Type B pancreatic cell (in vitro differentiated cells): ENCODE measurements around the gene NFKBIB. TPM values are rescaled to one million over a fixed set of nuclear protein-coding genes. Genes with fewer than 3 reads are reported as not detected.
"Not testable (repeated sequence)": the region's sequence is repeated elsewhere in the genome, so short reads cannot be mapped to it uniquely, and the experiment has no call there.

Source experiments
- DNase-seq: peaks from one replicate; pipeline ENCODE4 v3.0.0; 2021; ENCODE audit warnings: mixed read lengths; ENCODE audit not compliant: unreplicated experiment; ENCODE audit errors: extremely low spot score
- H3K27ac Mint-ChIP-seq: 2 replicates; pipeline ENCODE4 v1.8.0; 2021; ENCODE audit warnings: mild to moderate bottlenecking, mixed read lengths
- H3K27me3 Mint-ChIP-seq: 2 replicates; pipeline ENCODE4 v1.8.0; 2021; ENCODE audit warnings: mixed read lengths
- H3K36me3 Mint-ChIP-seq: 2 replicates; pipeline ENCODE4 v1.8.0; 2021; ENCODE audit warnings: mixed read lengths
- H3K4me1 Mint-ChIP-seq: one replicate; pipeline ENCODE4 v1.8.0; 2021; ENCODE audit warnings: mixed read lengths; ENCODE audit not compliant: unreplicated experiment
- H3K4me3 Mint-ChIP-seq: 2 replicates; pipeline ENCODE4 v1.8.0; 2021; ENCODE audit warnings: mild to moderate bottlenecking, mixed read lengths
- H3K9me3 Mint-ChIP-seq: 2 replicates; pipeline ENCODE4 v1.8.0; 2021; ENCODE audit warnings: mixed read lengths
- CTCF ChIP-seq: fragments of 200-600 bp; sonication (generic); conservative IDR thresholded peaks from 2 replicates; pipeline ENCODE4 v1.5.0; 2021; ENCODE audit warnings: antibody characterized with exemption, mild to moderate bottlenecking
- total RNA-seq: library from RNA; stranded (reverse); gene quantifications from 2 replicates; pipeline ENCODE4 v1.2.1, GENCODE V29; 2021; ENCODE audit warnings: low replicate concordance

The NFKBIB gene
- total RNA-seq, 1 donor from 2014 or later, result 13.7 TPM

GRCh38 chr19:38852231-38853044 is 47.3 kb upstream of the NFKBIB start:
- Mint-ChIP-seq H3K27me3 (no peaks in the 10 kb centered on the region), H3K36me3 (peaks cover 12% of the 10 kb centered on the region), H3K4me1 (peaks cover 17% of the 10 kb centered on the region), H3K4me3 (peak overlapping the region; percentile 95), H3K9me3 (no peaks in the 10 kb centered on the region), H3K27ac (peak overlapping the region; percentile 96)
- TF ChIP-seq CTCF, result no peak
- peak; percentile 78 for DNase-seq

- Mint-ChIP-seq H3K27me3 (no peaks in the 10 kb centered on the region), H3K4me1 (peaks cover 11% of the 10 kb centered on the region), H3K9me3 (no peaks in the 10 kb centered on the region), H3K36me3 (peaks cover 9% of the 10 kb centered on the region), H3K4me3 (peak overlapping the region; percentile 95), H3K27ac (peak overlapping the region; percentile 96)
- DNase-seq, result no peak
- TF ChIP-seq CTCF, result no peak
Observed at GRCh38 chr19:38853214-38853613, 46.6 kb upstream of the NFKBIB start.

- not testable (repeated sequence) for DNase-seq, H3K27me3 Mint-ChIP-seq
Observed at GRCh38 chr19:38854961-38855360, 44.8 kb upstream of the NFKBIB start.

GRCh38 chr19:38855751-38856150 is 44.0 kb upstream of the NFKBIB start:
- not testable (repeated sequence) for H3K27me3 Mint-ChIP-seq, DNase-seq, H3K27ac Mint-ChIP-seq, H3K9me3 Mint-ChIP-seq, H3K4me3 Mint-ChIP-seq, H3K36me3 Mint-ChIP-seq
- H3K4me1 Mint-ChIP-seq, result peaks cover 16% of the 10 kb centered on the region

More at GRCh38 chr19:38854961-38855360, 44.8 kb upstream of the NFKBIB start:
- not testable (repeated sequence) for H3K9me3 Mint-ChIP-seq, H3K4me3 Mint-ChIP-seq, H3K36me3 Mint-ChIP-seq, H3K27ac Mint-ChIP-seq
- H3K4me1 Mint-ChIP-seq, result peaks cover 15% of the 10 kb centered on the region

GRCh38 chr19:38856813-38857212 is 43.0 kb upstream of the NFKBIB start:
- Mint-ChIP-seq H3K27ac (no peak overlapping the region), H3K9me3 (no peaks in the 10 kb centered on the region), H3K27me3 (no peaks in the 10 kb centered on the region), H3K36me3 (no peaks in the 10 kb centered on the region), H3K4me3 (peak overlapping the region; percentile 54), H3K4me1 (peaks cover 19% of the 10 kb centered on the region)
- no peak for TF ChIP-seq CTCF
- no peak for DNase-seq

- H3K9me3 Mint-ChIP-seq, H3K27me3 Mint-ChIP-seq, DNase-seq, H3K36me3 Mint-ChIP-seq: not testable (repeated sequence)
- peak overlapping the region; percentile 21 for H3K4me3 Mint-ChIP-seq
- peaks cover 25% of the 10 kb centered on the region for H3K4me1 Mint-ChIP-seq
- peak overlapping the region; percentile 4 for H3K27ac Mint-ChIP-seq
Observed at GRCh38 chr19:38859631-38860204, 40.1 kb upstream of the NFKBIB start.

- Mint-ChIP-seq H3K27ac (no peak overlapping the region), H3K4me3 (no peak overlapping the region), H3K9me3 (no peaks in the 10 kb centered on the region), H3K4me1 (peaks cover 38% of the 10 kb centered on the region), H3K27me3 (no peaks in the 10 kb centered on the region), H3K36me3 (no peaks in the 10 kb centered on the region)
- DNase-seq, result no peak
- TF ChIP-seq CTCF, result no peak
Observed at GRCh38 chr19:38861368-38861767, 38.4 kb upstream of the NFKBIB start.
